GM19463 (cell line): Measurements from ENCODE around the gene SULF2.

Experiments used
- ATAC-seq: cut with Tn5 transposase; IDR thresholded peaks from one replicate; pipeline ENCODE4 v1.9.1; 2021; ENCODE audit warnings: mild to moderate bottlenecking, moderate library complexity; ENCODE audit not compliant: unreplicated experiment

SULF2 gene

DNA sequence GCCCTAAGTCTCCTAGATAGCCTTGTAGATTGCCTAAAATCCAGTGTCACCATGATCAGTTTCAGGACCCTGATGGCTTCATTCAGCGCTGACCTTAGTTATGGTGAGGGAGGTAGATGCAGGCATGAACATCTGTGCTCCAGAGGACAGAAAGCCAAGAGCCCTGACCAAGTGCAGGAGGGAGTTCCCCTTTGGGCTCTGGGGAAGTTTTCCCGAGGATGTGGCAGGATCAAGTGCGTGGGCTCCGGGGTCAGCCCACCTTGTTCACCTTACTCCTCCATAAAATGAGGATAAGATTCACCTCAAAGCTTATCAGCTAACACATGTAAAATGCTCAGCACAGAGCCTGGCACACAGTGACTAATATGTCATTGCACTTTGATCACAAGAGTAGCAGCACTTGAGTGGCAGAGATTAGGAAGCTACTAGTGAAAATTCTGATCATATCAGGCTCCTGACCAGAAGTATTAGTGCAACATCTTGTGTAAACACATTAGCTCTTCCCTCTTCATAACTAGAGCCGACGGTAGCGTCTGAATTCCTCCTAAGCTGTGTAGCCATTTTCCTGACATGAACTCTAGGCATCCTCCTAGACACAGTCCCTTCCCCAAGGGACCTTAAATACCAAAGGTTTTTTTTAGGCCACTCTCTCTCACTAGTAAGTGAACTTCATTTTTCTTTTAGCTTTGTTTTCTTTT lies 125.2 kb downstream of the SULF2 start:
- ATAC-seq: no peak

GRCh38 chr20:47656318-47656717 lies 129.0 kb downstream of the SULF2 start:
- no peak for ATAC-seq

DNA sequence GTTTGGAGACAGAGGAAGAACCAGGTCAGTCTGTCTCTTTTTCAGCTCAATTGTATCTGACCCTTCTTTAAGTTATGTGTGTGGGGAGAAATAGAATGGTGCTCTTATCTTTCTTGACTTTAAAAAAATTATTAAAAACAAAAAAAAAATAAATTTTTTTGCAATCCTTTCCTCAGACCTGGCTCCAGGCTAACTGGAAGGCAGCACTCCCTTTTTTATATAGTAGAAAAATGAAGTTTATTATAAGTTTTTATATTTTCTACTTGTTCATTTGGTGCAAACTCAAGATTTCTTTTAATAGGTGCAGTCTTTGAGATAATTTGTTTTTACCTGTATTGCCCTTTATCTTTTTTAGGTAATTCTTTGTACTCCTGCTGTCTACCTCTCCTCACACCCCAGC lies 129.6 kb downstream of the SULF2 start:
- no peak for ATAC-seq

GRCh38 chr20:47654370-47654769 lies 130.9 kb downstream of the SULF2 start:
- no peak for ATAC-seq

DNA sequence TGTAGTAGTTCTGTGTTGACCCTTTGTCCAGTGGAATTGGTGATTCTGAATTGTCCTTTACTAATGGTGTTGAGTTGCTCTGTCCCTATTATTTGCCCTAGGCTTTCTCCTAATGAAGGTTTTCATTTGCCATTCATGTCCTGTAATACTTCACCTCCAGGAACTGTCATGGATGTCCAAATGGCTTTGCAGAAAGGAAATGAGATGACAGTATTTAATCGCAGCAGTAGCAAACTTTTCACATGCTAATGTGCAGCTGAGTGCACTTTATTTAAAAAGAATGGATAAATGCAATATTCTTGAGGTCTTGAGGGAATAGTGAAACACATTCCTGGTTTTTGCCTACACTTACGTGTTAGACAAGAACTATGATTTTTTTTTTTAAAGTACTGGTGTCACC lies 131.4 kb downstream of the SULF2 start:
- ATAC-seq: no peak

GRCh38 chr20:47652794-47653193 lies 132.5 kb downstream of the SULF2 start:
- ATAC-seq: no peak

DNA sequence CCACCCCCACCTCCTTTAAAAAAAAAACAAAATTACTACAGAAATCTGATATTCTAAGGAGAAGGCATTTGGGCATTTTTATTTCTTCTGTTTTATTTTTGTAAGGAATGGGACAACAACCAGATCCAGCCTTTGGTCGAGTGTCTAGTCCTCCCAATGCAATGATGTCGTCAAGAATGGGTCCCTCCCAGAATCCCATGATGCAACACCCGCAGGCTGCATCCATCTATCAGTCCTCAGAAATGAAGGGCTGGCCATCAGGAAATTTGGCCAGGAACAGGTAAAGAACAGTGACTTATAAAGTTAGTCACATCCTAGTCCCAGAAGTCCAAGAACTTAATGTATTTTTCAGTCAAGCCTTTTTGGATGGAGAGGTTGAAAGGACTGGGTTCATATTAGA lies 133.0 kb downstream of the SULF2 start:
- ATAC-seq: no peak

GRCh38 chr20:47648943-47649342 lies 136.3 kb downstream of the SULF2 start:
- no peak for ATAC-seq

DNA sequence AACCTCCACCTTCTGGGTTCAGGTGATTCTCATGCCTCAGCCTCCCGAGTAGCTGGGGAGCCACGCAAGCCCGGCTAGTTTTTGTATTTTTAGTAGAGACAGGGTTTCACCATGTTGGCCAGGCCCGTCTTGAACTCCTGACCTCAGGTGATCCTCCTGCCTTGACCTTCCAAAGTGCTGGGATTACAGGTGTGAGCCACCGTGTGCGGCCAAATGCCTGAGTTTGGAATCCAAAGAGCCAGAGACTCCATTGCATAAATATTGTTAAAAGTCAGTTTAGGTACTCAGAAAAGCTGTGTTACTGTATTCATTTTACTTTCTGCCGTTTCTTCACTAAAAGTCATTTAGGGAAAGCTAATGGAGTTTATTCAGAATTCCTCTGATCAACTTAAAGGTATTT lies 137.3 kb downstream of the SULF2 start:
- ATAC-seq: no peak

- ATAC-seq: no peak
These were observed 139.6 kb downstream of the SULF2 start for GRCh38 chr20:47645632-47646031.

- no peak for ATAC-seq
These were observed 142.7 kb downstream of the SULF2 start for GRCh38 chr20:47642624-47643023.

GRCh38 chr20:47642118-47642517 lies 143.2 kb downstream of the SULF2 start:
- no peak for ATAC-seq

DNA sequence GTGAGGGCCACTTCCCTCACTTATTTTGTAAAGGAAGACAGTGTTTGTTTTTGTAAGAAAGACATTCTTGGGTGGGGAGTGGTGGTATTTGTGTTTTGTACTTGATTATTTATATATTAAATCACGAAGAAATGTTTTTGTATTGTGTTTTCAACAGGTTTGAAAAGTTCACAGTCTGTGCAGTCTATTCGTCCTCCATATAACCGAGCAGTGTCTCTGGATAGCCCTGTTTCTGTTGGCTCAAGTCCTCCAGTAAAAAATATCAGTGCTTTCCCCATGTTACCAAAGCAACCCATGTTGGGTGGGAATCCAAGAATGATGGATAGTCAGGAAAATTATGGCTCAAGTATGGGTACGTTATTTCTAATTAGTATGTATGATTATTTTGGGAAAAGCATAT lies 146.4 kb downstream of the SULF2 start:
- no peak for ATAC-seq

GRCh38 chr20:47635256-47635655 lies 150.0 kb downstream of the SULF2 start:
- ATAC-seq: no peak

GRCh38 chr20:47631078-47631477 lies 154.2 kb downstream of the SULF2 start:
- no peak for ATAC-seq

DNA sequence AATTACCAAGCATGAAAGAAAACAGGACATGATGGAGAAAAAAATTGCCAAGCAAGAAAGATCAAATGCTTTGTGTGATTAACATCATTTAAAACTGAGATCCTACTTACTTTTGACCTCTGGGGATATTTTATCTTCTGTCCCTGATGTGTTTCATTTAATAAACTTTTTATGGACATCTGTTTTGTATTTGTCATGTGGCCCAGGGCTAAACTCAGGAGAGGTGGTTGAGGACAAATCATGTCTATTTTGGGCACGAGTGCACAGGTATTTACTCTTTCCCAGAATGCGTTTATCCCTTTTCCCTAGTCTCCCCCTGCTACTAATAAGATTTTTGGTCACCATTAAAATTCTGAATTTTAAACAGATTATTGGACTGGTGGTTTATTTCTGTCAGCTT lies 155.4 kb downstream of the SULF2 start:
- ATAC-seq: no peak

GRCh38 chr20:47627540-47627939 lies 157.7 kb downstream of the SULF2 start:
- no peak for ATAC-seq

- no peak for ATAC-seq
These were observed 162.1 kb downstream of the SULF2 start for GRCh38 chr20:47623206-47623605.

GRCh38 chr20:47622118-47622665 lies 163.1 kb downstream of the SULF2 start:
- ATAC-seq: no peak

GRCh38 chr20:47620808-47621805 lies 164.2 kb downstream of the SULF2 start:
- ATAC-seq: no peak

DNA sequence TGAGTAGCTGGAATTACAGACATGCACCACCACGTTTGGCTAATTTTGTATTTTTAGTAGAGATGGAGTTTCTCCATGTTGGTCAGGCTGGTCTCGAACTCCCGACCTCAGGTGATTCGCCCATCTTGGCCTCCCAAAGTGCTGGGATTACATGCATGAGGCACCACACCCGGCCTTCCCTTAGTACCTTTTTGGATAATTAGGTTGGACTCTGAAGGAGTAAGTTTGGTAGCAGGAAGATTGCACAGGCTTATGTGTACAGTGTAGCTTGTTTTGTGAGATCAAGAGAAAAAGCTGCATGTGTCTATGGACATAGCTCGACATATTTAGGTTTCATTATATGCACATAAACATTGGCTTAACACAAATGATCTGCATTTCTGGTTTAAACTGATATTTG lies 166.8 kb downstream of the SULF2 start:
- no peak for ATAC-seq
